IMR-90 (cell line): ENCODE measurements around the gene RNASE2. TPM values are rescaled to one million over a fixed set of nuclear protein-coding genes. Genes with fewer than 3 reads are reported as not detected.

Experiments
- ATAC-seq: fragments of 200-7000 bp; cut with Tn5 transposase; 2 replicates; pipeline ENCODE4 v1.9.1; 2020; ENCODE audit warnings: low read depth, mild to moderate bottlenecking, moderate library complexity
- BruUV-seq: library from RNA; stranded (reverse); fragments of 400-500 nt; replicated peaks from 2 replicates; lab custom pipeline; 2021; lab: Mats Ljungman, UMichigan
- CTCF ChIA-PET: fragments of 300-600 bp; formaldehyde crosslinking; extraction: SDS; loops from one replicate; lab custom pipeline; 2021; ENCODE audit warnings: antibody characterized with exemption; lab: Yijun Ruan, JAX
- POLR2A ChIA-PET: fragments of 300-600 bp; sonication (Branson Sonifier 250); formaldehyde crosslinking; loops from one replicate; lab custom pipeline; 2022; ENCODE audit warnings: antibody characterized with exemption; ENCODE audit not compliant: unreplicated experiment; lab: Charles Lee
- DNase-seq: peaks from one replicate; pipeline ENCODE4 v3.0.0; 2013
- H2AFZ ChIP-seq: replicated peaks from 2 replicates; pipeline ENCODE3; 2013; ENCODE audit warnings: low read length, mild to moderate bottlenecking; ENCODE audit not compliant: poor library complexity
- H2AK5ac ChIP-seq: 2 replicates; pipeline ENCODE4 v1.6.1; 2013; ENCODE audit warnings: low read depth, low read length, inconsistent platforms
- H2AK9ac ChIP-seq: replicated peaks from 2 replicates; pipeline ENCODE3; 2013; ENCODE audit warnings: mild to moderate bottlenecking, low read depth, low read length, moderate library complexity; ENCODE audit not compliant: poor library complexity
- H2BK120ac ChIP-seq: 2 replicates; pipeline ENCODE4 v1.6.1; 2013; ENCODE audit warnings: low read depth, low read length, inconsistent platforms
- H2BK15ac ChIP-seq: 3 replicates; pipeline ENCODE4 v1.6.1; 2013; ENCODE audit warnings: low read depth, low read length, inconsistent platforms
- H2BK20ac ChIP-seq: 2 replicates; pipeline ENCODE4 v1.6.1; 2013; ENCODE audit warnings: low read depth, mild to moderate bottlenecking, inconsistent platforms, low read length, moderate library complexity
- H2BK5ac ChIP-seq: 2 replicates; pipeline ENCODE4 v1.6.1; 2013; ENCODE audit warnings: mild to moderate bottlenecking, low read depth, low read length, inconsistent platforms; ENCODE audit not compliant: poor library complexity, severe bottlenecking
- H3K14ac ChIP-seq: replicated peaks from 2 replicates; pipeline ENCODE4 v1.6.1; 2013; ENCODE audit warnings: low read depth, low read length, inconsistent platforms
- H3K18ac ChIP-seq: 2 replicates; pipeline ENCODE4 v1.6.1; 2013; ENCODE audit warnings: low read depth, low read length, control low read depth
- H3K23ac ChIP-seq: 2 replicates; pipeline ENCODE4 v1.6.1; 2013; ENCODE audit warnings: low read depth, low read length, inconsistent platforms
- H3K27ac ChIP-seq: 2 replicates; pipeline ENCODE4 v1.5.1; 2013; ENCODE audit warnings: mild to moderate bottlenecking, control low read depth, low read length; ENCODE audit not compliant: insufficient read depth
- H3K27me3 ChIP-seq: 2 replicates; pipeline ENCODE4 v1.6.1; 2013; ENCODE audit warnings: low read length; ENCODE audit not compliant: control insufficient read depth, insufficient read depth
- H3K36me3 ChIP-seq: 2 replicates; pipeline ENCODE4 v1.6.1; 2013; ENCODE audit warnings: low read length, mixed read lengths; ENCODE audit not compliant: control insufficient read depth, insufficient read depth
- H3K4ac ChIP-seq: 2 replicates; pipeline ENCODE4 v1.6.1; 2013; ENCODE audit warnings: low read depth, low read length, inconsistent platforms
- H3K4me1 ChIP-seq: 2 replicates; pipeline ENCODE4 v1.6.1; 2013; ENCODE audit warnings: low read length, mixed read lengths; ENCODE audit not compliant: control insufficient read depth, insufficient read depth
- H3K4me2 ChIP-seq: 2 replicates; pipeline ENCODE4 v1.6.1; 2013; ENCODE audit warnings: low read depth, mild to moderate bottlenecking, control low read depth, low read length, moderate library complexity
- H3K4me3 ChIP-seq: 2 replicates; pipeline ENCODE4 v1.5.1; 2013; ENCODE audit warnings: low read depth, mild to moderate bottlenecking, control low read depth, low read length, moderate library complexity; ENCODE audit not compliant: insufficient read depth
- H3K56ac ChIP-seq: 2 replicates; pipeline ENCODE4 v1.6.1; 2013; ENCODE audit warnings: low read length, inconsistent platforms; ENCODE audit not compliant: insufficient read depth; ENCODE audit errors: extremely low read depth
- H3K79me1 ChIP-seq, 2 experiments: 2 replicates each; pipeline ENCODE4 v1.6.1; 2013; ENCODE audit warnings: low read length in 2 of 2, inconsistent platforms in 1 of 2, low read depth in 1 of 2
- H3K9ac ChIP-seq: 2 replicates; pipeline ENCODE4 v1.6.1; 2013; ENCODE audit warnings: low read depth, low read length, control low read depth
- H3K9me1 ChIP-seq: 2 replicates; pipeline ENCODE4 v1.6.1; 2013; ENCODE audit warnings: low read length, inconsistent platforms; ENCODE audit not compliant: insufficient read depth
- H3K9me3 ChIP-seq: 2 replicates; pipeline ENCODE4 v1.6.1; 2013; ENCODE audit warnings: low read length; ENCODE audit not compliant: control insufficient read depth, insufficient read depth
- H4K20me1 ChIP-seq: 2 replicates; pipeline ENCODE4 v1.6.1; 2013; ENCODE audit warnings: low read length, inconsistent platforms; ENCODE audit not compliant: insufficient read depth
- H4K5ac ChIP-seq: 2 replicates; pipeline ENCODE4 v1.6.1; 2013; ENCODE audit warnings: mild to moderate bottlenecking, low read depth, low read length, control low read depth
- H4K8ac ChIP-seq, 2 experiments: 2 replicates each; pipeline ENCODE4 v1.6.1; 2013; ENCODE audit warnings: low read depth in 2 of 2, low read length in 2 of 2, control low read depth in 1 of 2, inconsistent platforms in 1 of 2
- H4K91ac ChIP-seq: 2 replicates; pipeline ENCODE4 v1.6.1; 2013; ENCODE audit warnings: low read depth, low read length, inconsistent platforms; ENCODE audit not compliant: insufficient read depth
- CHD1 ChIP-seq: IDR thresholded peaks from 2 replicates; pipeline ENCODE4 v1.6.1; 2012; ENCODE audit warnings: low read depth, low read length, improper control_type of control experiment
- MAFK ChIP-seq: IDR thresholded peaks from 2 replicates; pipeline ENCODE4 v1.6.1; 2012; ENCODE audit warnings: low read depth, low read length, improper control_type of control experiment
- MXI1 ChIP-seq: IDR thresholded peaks from 2 replicates; pipeline ENCODE4 v1.6.1; 2012; ENCODE audit warnings: low read depth, mild to moderate bottlenecking, low read length, moderate library complexity, borderline replicate concordance
- NFE2L2 ChIP-seq: fragments of 150-350 bp; IDR thresholded peaks from 2 replicates; pipeline ENCODE4 v1.6.1; 2016; ENCODE audit warnings: low read depth, mild to moderate bottlenecking, low read length
- POLR2A ChIP-seq: IDR thresholded peaks from 2 replicates; pipeline ENCODE4 v1.6.1; 2012; ENCODE audit warnings: mild to moderate bottlenecking, low read depth, low read length
- RAD21 ChIP-seq: IDR thresholded peaks from 2 replicates; pipeline ENCODE4 v1.6.1; 2012; ENCODE audit warnings: low read length, improper control_type of control experiment
- RCOR1 ChIP-seq: IDR thresholded peaks from 2 replicates; pipeline ENCODE4 v1.6.1; 2012; ENCODE audit warnings: mild to moderate bottlenecking, low read length, improper control_type of control experiment; ENCODE audit not compliant: insufficient replicate concordance
- RFX5 ChIP-seq: IDR thresholded peaks from 2 replicates; pipeline ENCODE4 v1.8.0; 2012; ENCODE audit warnings: low read depth, mild to moderate bottlenecking, low read length, moderate library complexity
- USF2 ChIP-seq: fragments of 150-350 bp; IDR thresholded peaks from 2 replicates; pipeline ENCODE4 v1.6.1; 2017; ENCODE audit warnings: mild to moderate bottlenecking, antibody characterized with exemption, low read length, low read depth
- WGBS, 2 experiments: methylation state at CpG; one replicate each; pipeline versions ENCODE4 v1.1.5 to v1.1.7; 2013; ENCODE audit warnings: missing lambda C conversion rate in 2 of 2; ENCODE audit not compliant: insufficient read length in 1 of 2; ENCODE audit errors: extremely low coverage in 2 of 2; 5-methylcytosine and 5-hydroxymethylcytosine counted together
- dilution Hi-C: fragments of 300-500 bp; cut with HindIII; formaldehyde crosslinking; loops from one replicate; pipeline ENCODE4 v1.14.3; 2018; ENCODE audit warnings: low sequenced_read_pairs; ENCODE audit not compliant: unreplicated experiment
- in situ Hi-C: fragments of 300-500 bp; cut with MboI; formaldehyde crosslinking; loops from 3 replicates; pipeline ENCODE4 v1.14.3; 2019; ENCODE audit warnings: low sequenced_read_pairs, inconsistent platforms, mixed read lengths
- intact Hi-C: fragments of 100-400 bp; cut with micrococcal nuclease; formaldehyde crosslinking; loops from 2 replicates; pipeline ENCODE4 v1.10.0; 2022
- polyA plus RNA-seq, 3 experiments: library from polyadenylated mRNA; depleted of rRNA; stranded (reverse); fragments of >200 nt; gene quantifications; 2 replicates each; pipeline ENCODE4 v1.2.3, GENCODE V29; 2012; ENCODE audit warnings: low replicate concordance in 1 of 3
- total RNA-seq: library from RNA; depleted of rRNA; stranded (reverse); fragments of >200 nt; gene quantifications from 2 replicates; pipeline ENCODE4 v1.2.3, GENCODE V29; 2012
- TF ChIP-seq, protein P1 (sequence below): conservative IDR thresholded peaks from 2 replicates; pipeline ENCODE4 v1.5.1; 2012; ENCODE audit warnings: mild to moderate bottlenecking, low read depth, low read length, improper control_type of control experiment

The RNASE2 gene
- total and polyA plus RNA-seq, 2 of the 4 experiments (the other 2 are of a cell fraction), result not detected

DNA sequence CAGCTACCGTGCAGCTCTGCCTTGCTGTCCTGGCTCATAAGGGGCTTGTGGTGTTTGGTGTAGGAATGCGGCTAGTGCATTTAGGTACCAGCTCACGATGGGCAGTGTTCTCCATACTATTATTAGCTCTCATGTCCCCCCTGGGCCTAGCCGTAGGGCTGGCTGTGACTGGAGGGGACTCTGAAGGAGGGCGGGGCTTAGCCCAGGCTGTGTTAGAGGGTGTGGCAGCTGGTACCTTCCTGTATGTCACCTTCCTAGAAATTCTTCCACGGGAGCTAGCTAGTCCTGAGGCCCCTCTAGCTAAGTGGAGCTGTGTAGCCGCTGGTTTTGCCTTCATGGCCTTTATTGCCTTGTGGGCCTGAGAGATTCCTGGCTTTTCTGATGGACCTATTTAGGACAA is 45.9 kb downstream of the RNASE2 start:
- BruUV-seq, result no TSS peak

More for the DNA sequence above, 45.9 kb downstream of the RNASE2 start:
- Histone ChIP-seq H3K9ac (no peak overlapping the region), H3K14ac (no peak overlapping the region), H3K79me1 (no peaks in the 10 kb centered on the region), H4K8ac (no peak overlapping the region), H3K4ac (no peak overlapping the region), H3K18ac (no peak overlapping the region), H3K9me3 (no peaks in the 10 kb centered on the region), H4K5ac (no peak overlapping the region), H3K56ac (no peak overlapping the region), H3K23ac (no peak overlapping the region), H3K36me3 (peaks cover 4% of the 10 kb centered on the region), H2AK5ac (no peak overlapping the region), H2AK9ac (no peak overlapping the region), H3K9me1 (no peaks in the 10 kb centered on the region), H2BK120ac (no peak overlapping the region), H3K4me2 (no peak overlapping the region), H3K27me3 (peaks cover 5% of the 10 kb centered on the region), H3K4me3 (no peak overlapping the region), H4K20me1 (no peaks in the 10 kb centered on the region), H2AFZ (no peak overlapping the region), H3K4me1 (peaks cover 3% of the 10 kb centered on the region), H2BK5ac (no peak overlapping the region), H4K91ac (no peak overlapping the region), H2BK15ac (no peak overlapping the region), H2BK20ac (no peak overlapping the region), H3K27ac (no peak overlapping the region)
- ATAC-seq (no peak), DNase-seq (no peak)
- no CpG with 5 or more reads among the region's 7 CpGs for WGBS, 2 experiments
- dilution Hi-C loops, result no loop called here
- intact Hi-C loops, result no loop called here
- TF ChIP-seq USF2, result no peak
- TF ChIP-seq MXI1, result no peak
- TF ChIP-seq, protein P1, sequence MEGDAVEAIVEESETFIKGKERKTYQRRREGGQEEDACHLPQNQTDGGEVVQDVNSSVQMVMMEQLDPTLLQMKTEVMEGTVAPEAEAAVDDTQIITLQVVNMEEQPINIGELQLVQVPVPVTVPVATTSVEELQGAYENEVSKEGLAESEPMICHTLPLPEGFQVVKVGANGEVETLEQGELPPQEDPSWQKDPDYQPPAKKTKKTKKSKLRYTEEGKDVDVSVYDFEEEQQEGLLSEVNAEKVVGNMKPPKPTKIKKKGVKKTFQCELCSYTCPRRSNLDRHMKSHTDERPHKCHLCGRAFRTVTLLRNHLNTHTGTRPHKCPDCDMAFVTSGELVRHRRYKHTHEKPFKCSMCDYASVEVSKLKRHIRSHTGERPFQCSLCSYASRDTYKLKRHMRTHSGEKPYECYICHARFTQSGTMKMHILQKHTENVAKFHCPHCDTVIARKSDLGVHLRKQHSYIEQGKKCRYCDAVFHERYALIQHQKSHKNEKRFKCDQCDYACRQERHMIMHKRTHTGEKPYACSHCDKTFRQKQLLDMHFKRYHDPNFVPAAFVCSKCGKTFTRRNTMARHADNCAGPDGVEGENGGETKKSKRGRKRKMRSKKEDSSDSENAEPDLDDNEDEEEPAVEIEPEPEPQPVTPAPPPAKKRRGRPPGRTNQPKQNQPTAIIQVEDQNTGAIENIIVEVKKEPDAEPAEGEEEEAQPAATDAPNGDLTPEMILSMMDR, result no peak
- TF ChIP-seq POLR2A, result no peak
- no peak for TF ChIP-seq RAD21
- TF ChIP-seq CHD1, result no peak
- no peak for TF ChIP-seq RFX5
- TF ChIP-seq RCOR1, result no peak
- no peak for TF ChIP-seq MAFK
- no peak for TF ChIP-seq NFE2L2
- in situ Hi-C loops, result no loop called here
- ChIA-PET CTCF (interaction anchor here (1.4 kb wide), 1 partner anchor 13 kb away, joined by 6 read pairs; no protein-coding TSS in a partner anchor), POLR2A (no interaction called here)
